CD4-positive, alpha-beta T cell treated with Interleukin-15 for 4 hours (primary cell): ENCODE measurements around the gene RDH12.
"Not testable (repeated sequence)": the region's sequence is repeated elsewhere in the genome, so short reads cannot be mapped to it uniquely, and the experiment has no call there.

Experiments used
- DNase-seq: peaks from one replicate; pipeline ENCODE4 v3.0.0-alpha.2; 2020; ENCODE audit warnings: low spot score

The RDH12 gene

DNA sequence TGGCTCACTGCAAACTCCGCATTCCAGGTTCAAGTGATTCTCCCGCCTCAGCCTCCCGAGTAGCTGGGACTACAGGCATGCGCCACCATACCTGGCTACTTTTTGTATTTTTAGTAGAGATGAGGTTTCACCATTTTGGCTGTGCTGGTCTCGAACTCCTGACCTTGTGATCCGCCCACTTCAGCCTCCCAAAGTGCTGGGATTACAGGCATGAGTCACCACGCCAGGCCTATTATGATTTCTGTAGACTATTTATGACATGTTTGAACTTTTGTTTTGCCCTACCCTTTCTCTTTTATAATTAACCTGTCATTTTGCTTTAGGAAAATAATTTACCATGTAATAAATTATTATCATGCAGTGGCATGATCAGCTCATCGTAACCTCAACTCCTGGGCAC, at the start of gene RDH12:
RDH12 (plus strand) TSS at position 395 of the 400 bp plus-strand sequence. CDS start 20,757 bp downstream, outside the sequence.
- DNase-seq: not testable (repeated sequence)

DNA sequence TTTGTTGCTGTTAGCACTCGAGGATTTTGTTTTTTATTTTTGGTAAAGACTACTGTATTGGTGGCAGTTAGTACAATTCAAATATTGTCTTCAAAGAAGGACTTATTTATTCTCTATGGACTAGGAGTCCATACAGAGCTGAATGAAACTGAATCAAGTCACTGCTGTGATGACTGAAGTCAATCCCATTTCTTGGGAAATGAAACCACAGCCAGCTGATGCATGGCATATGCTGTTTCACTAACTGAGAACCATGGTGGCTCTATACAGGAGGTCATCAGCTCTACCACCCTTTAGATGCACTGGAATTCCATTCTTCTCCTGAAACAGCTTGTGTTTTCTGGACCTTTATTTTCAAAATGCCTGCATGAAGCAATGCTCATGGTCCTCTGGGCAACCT, 49.5 kb upstream of the RDH12 start:
- no peak for DNase-seq

- DNase-seq: no peak
These were observed 47.9 kb upstream of the RDH12 start for GRCh38 chr14:67653651-67654280.

GRCh38 chr14:67663633-67664032, 38.1 kb upstream of the RDH12 start:
- no peak for DNase-seq

DNA sequence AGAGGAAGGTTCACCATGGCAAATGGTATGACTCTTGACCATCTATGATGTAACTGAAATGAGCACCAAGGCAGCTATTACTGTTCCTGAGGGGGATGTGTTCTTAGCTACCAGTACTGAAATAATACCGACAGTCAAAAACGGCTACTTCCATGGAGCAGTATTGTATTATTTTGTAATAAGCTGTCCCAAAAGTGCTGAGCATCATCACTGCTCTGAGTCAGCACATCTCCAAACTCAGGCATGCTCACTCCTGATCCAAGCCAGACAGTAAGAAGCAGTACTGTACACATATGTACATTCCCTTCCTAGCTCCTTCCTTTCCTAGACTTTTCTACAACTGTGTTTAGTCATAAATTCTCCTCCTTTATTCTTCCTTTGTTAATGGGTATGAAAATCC, 35.8 kb upstream of the RDH12 start:
- DNase-seq: no peak

DNA sequence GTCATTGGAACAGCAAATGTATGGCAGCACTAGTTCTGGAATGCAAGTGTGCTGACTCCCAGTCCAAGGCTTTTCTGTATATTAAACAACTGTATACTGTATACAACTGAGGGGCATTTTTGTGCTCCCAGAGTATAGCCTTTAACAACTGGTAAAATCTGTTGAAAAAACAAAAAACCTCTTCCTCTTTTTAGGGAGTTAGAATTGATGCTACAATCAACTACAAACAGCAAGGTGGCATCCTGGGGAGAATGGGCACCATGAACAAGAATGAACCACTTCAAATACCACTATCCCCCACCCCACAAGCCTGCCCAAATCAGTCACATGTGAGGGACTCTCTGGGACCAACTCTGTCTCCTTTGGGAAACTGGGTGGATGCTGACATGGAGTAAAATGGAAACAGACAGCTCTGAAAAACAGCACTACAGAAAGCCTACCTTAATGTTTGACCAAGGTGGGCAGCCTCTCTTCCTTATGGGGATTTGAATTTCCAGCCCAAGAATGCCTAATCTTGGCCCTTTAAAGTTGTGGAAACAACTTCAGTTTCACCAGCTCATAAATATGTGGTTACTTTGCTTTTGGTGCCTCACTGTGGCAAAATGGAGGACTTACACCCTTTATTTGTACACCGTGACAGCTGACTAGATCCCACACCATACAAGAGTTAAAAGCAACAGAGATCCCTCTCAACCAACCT, 34.8 kb upstream of the RDH12 start:
- DNase-seq: peak; percentile 60

- peak; percentile 31 for DNase-seq
These were observed 33.1 kb upstream of the RDH12 start for GRCh38 chr14:67668559-67668958.

DNA sequence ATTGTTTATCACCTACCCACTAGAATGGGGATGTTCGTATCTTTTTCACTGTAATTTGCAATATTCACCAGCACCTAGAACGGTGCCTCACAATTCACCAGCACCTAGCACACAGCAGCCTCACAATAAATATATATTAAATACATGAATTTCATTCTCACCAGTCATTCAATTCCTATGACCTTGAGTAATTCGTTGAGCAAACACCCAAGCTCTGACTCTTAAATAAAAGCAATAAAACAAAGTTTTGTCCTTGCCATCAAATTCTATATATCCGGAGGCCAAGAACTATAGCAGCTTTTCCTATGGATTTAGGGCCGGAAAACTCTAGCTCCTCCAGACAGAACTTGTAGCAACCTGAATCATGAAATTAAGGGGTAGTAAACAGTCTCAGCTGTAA, 28.2 kb upstream of the RDH12 start:
- DNase-seq: no peak

DNA sequence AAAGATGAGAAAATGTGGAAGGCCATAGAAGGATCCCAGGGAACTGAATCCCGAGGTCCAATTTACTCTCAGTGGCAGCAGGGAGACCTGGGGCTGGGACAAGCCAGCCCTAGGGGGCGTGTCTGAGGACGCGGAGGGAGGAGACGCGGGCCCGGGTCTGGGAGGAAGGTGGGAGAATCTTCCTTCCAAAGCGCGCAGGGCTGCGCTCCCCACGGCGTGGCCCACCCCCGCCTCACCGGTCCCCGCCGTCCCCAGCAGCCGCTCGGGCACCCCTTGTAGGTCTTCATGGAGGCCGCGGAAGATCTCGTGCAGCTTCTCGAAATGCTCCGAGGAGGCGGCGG, 27.6 kb upstream of the RDH12 start:
- DNase-seq: peak; percentile 44

DNA sequence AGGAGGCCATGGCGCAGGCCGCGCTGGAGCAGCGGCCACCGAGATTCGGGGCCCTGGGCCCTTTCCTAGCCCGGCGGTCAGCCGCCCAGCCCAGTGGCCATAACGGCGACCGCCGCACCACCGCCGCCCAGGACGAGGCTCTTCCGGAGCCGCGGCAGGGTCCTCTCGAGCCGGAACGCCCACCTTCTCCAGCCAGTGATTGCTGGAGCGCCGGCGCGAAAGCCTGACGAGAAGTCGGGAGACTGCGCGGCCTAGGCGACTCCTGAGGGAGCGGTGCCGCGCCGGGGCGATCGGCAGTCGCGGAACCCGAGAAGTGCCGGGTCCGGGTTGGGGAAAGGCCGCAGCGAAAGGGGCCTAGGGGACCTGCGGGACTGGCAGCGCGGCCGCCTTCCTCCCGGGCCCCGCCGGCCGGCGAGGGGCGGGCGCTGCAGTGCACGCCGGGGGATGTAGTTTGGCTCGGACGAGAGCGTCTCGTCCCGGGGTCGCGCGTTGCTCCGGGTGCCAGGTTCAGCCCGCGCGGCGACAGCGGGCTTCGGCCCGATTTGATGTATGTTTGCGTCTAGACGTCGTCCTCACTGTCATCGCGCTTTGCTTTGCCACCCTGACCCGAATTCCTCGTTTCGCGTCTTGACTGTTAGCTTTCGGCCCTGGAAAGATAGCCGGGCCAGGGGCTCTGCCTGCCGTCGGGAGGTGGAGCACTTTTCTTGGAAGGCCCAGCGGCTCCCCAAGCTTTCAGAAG, 27.0 kb upstream of the RDH12 start, which contains the start of gene VTI1B:
VTI1B (minus strand) TSS at position 153 of the 739 bp plus-strand sequence; CDS start at position 10, 143 bp downstream.
- peak; percentile 68 for DNase-seq

DNA sequence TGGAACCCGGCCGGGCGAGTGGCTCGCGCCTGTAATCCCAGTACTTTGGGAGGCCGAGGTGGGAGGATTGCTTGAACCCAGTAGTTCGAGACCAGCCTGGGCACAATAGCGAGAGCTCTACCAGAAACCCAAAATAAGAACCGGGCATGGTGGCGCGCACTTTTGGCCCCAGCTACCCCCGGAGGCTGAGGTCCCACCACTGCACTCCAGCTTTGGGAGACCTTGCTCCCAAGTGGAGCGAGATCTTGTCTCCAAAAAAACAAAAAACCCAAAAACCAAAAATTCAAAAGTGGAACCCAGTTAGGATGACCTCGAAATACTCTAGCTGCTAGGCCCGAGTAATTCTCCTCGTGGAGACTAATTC, 26.5 kb upstream of the RDH12 start:
- no peak for DNase-seq

DNA sequence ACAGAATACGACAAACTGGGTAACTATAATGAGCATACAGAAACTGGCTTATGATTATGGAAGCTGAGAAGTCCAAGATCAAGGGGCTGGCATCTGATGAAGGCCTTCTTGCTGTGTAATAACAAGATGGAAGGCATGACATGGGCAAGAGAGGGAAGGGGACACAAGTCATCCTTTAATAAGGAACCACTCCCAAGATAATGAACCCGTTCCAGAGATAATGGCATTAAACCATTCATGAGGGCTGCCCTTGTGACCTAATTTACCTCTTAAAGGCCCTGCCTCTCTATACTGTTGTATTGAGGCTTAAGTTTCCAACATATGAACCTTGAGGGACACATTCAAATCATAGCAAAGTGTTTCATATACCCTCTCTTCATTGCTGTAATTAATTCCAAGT, 22.7 kb upstream of the RDH12 start:
- DNase-seq: no peak

DNA sequence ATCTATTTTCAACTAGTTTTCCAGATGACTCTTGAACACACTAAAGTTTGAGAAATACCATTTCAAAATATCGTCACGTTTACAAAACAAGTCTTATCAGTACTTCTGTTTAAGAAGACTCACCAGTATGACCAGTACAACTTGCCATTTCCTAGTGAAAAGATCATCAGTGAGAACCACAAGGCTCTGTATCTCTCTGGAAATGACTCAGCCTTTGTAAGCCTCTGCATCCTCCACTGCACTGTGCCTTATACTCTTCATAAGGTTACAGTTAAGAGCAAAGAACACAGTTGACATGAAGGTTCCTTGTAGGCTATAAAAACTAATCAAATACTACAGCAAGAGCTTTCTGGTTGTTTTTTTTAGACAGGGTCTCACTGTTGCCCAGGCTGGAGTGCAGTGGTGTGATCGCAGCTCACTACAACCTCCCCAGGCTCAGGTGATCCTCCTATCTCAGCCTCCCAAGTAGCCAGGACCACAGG, 21.5 kb upstream of the RDH12 start:
- DNase-seq: peak; percentile 22

DNA sequence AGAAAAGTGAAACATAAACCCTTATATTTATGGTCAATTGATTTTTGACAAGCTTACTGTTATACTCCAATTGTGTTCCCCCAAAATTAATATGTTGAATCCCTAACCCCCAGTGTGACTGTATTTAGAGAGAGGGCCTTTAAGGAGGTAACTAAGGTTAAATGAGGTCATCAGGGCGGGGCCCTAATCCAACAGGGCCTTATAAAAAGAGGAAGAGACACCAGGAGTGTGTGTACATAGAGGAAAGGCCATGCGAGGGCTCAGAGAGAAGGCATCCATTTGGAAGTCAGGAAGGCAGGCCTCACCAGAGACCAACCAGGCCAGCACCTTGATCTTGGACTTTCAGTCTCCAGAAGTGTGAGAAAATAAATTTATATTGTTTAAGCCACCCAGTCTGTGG, 20.7 kb upstream of the RDH12 start:
- DNase-seq: no peak

- DNase-seq: no peak
These were observed 17.8 kb upstream of the RDH12 start for GRCh38 chr14:67683842-67684241.

GRCh38 chr14:67690011-67690410, 11.7 kb upstream of the RDH12 start:
- no peak for DNase-seq

DNA sequence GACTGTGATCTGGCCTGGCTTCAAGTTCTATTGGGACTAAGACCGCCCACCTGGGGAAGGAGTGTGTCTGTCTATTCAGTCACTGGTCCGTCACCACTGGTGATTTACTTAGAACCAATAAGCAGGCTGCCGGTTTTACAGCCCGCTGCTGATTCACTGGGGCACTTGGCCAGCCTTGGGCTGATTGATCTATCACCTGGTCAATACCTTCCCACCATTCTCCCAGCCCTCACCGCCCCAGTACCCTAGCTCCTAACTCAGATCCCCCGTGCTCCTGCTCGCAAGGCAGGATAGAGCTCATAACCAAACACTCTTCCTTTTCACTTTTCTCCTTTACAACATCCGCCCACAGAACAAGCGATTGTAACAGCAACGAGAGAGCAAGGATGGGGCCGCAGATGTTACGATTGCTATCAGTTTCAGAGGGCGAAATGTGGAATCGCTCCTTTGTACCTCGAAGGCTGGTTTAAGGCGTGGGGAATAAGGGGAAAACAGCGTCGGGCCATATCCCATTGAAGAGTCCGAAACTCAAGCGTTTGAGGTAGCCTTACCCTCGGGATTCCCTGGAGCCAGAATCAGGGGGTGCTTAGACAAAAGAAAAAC, 6.8 kb upstream of the RDH12 start:
- DNase-seq: peak; percentile 64

DNA sequence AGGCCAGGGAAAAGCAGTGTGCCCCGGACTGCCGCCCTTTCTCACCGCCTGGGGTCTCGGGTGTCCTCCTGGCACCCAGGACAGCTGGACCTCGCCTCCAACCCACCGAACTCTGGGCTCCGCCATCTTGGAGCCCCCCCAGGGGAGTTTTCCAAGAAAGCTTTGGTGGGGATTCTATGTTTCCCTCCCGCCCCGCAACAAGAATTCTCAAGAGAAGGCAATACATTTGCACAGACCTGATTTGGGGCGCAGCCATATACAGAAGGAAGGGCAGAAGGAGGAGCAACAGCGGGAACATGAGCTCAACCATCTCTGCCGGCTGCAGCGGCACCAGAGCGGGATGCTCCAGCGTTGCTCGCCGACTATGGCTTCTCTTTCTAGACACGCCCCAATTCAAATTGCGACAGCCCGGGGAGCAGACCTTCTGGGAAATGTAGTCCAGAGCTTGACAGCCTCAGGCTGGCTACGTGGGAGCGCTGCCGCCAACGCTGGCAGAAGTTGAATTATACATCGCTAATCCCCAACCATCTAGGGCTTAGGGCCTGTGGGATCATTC, 6.2 kb upstream of the RDH12 start, which contains the start of gene RDH11:
RDH11 (minus strand) TSS at position 371 of the 556 bp plus-strand sequence; CDS start at position 310, 61 bp downstream.
- DNase-seq: peak; percentile 86

DNA sequence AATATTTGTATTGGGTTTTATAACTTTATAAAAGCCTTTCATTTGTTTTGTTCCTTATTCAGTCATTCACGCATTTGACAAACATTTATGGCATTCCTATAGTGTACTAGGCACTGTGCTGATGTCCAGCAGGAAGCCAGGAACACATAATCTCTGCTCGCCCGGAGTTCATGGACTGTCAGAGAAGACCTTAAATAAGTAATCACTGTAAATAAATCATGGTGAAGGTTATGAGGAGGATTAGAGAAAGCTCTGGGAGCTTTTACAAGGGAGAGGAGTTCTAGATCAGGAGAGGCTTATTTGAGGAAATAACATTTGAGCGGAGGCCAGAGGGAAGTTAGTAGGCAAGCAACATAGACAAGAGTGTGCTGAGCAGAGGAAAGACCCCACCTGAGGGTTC, 4.7 kb upstream of the RDH12 start:
- no peak for DNase-seq

- DNase-seq: no peak
These were observed 3.5 kb upstream of the RDH12 start for GRCh38 chr14:67698179-67698578.

- DNase-seq: no peak
These were observed 2.3 kb downstream of the RDH12 start for GRCh38 chr14:67703997-67704396.

DNA sequence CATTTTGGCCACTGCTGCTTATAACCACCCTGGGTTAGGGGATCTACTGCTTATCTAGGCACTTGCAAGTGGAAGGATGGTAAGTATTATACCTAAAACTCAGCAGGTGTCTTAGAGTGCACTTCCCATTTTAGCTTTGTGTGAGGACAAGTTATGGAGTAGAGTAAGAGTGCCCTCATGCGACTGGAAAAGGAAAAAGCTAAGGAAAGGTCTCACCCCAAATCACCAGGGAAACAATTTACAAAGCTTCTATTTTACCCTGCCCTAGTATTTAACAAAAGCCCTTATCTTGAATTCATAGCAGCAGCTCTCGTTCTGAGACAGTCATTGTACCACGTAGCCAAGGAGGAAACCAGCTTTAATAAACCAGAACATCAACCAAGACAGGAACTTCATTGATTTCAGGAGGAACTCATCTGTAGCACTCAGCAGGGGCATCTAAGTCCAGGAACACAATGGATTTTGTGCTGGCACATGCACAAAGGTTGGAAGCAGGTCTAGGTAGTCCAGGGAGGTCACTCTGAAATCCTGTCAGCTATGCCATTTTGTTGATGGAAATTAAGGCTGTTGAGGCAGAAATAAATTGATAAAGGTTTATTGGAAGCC, 2.9 kb downstream of the RDH12 start:
- DNase-seq: peak; percentile 62
